ENCODE data around the gene DCST1.

DNA sequence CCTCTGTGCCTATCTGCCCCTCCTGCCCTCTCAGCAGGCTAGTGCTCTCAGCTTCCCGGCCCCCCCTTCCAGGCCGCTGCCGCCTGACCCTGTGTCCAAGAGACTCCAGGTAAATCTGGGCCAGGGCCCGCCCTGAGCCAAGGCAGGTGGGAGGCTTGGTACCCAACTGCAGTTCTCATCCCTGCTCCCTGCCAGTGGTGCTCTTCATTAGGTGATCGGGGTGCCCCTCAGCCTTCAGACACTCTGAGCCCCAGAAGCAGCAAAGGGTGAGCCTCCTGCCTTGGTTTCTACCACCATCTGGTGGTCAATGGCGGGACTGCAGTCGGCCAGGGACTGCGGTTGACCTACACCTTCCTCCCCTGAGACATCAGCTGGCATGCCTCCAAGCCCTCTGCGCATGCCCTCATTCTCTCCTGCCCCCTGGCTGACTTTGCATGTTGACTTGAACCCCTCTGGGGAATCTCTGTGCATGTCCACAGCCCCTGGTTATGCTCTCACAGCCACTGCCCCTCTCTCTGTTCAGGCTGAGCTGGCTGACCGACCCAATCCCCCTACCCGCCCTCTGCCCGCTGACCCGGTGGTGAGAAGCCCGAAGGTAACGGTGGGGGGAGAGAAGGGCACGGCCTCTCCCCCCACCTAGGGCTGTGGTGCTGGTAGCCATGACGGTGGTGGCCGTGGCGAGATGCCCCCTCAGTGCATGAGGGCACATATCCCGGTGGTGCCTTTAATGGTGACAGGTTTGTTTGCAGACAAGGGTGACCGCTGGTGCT lies 27.9 kb downstream of the DCST1 start:
- TF ChIP-seq RARB (CRISPR knock-in tag; IDR thresholded peaks at IDR 0.05) (no peak), ZC3H10 (CRISPR knock-in tag; IDR thresholded peaks at IDR 0.05) (no peak), ESRRG (CRISPR knock-in tag; IDR thresholded peaks at IDR 0.05) (no peak), ZFP30 (CRISPR knock-in tag; IDR thresholded peaks at IDR 0.05) (no peak), ARNTL (CRISPR knock-in tag; IDR thresholded peaks at IDR 0.05; ENCODE audit: borderline replicate concordance, low read depth) (no peak), CSDC2 (CRISPR knock-in tag; IDR thresholded peaks at IDR 0.05) (no peak), TOX (CRISPR knock-in tag; IDR thresholded peaks at IDR 0.05; ENCODE audit: borderline replicate concordance) (no peak), GLIS3 (CRISPR knock-in tag; IDR thresholded peaks at IDR 0.05) (no peak), SNAI2 (CRISPR knock-in tag; IDR thresholded peaks at IDR 0.05) (no peak), ZFP3 (CRISPR knock-in tag; IDR thresholded peaks at IDR 0.05) (no peak)
- TF ChIP-seq, protein P1, sequence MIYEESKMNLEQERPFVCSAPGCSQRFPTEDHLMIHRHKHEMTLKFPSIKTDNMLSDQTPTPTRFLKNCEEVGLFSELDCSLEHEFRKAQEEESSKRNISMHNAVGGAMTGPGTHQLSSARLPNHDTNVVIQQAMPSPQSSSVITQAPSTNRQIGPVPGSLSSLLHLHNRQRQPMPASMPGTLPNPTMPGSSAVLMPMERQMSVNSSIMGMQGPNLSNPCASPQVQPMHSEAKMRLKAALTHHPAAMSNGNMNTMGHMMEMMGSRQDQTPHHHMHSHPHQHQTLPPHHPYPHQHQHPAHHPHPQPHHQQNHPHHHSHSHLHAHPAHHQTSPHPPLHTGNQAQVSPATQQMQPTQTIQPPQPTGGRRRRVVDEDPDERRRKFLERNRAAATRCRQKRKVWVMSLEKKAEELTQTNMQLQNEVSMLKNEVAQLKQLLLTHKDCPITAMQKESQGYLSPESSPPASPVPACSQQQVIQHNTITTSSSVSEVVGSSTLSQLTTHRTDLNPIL (CRISPR knock-in tag; IDR thresholded peaks at IDR 0.05; ENCODE audit: low read depth): no peak
- TF ChIP-seq, protein P2, sequence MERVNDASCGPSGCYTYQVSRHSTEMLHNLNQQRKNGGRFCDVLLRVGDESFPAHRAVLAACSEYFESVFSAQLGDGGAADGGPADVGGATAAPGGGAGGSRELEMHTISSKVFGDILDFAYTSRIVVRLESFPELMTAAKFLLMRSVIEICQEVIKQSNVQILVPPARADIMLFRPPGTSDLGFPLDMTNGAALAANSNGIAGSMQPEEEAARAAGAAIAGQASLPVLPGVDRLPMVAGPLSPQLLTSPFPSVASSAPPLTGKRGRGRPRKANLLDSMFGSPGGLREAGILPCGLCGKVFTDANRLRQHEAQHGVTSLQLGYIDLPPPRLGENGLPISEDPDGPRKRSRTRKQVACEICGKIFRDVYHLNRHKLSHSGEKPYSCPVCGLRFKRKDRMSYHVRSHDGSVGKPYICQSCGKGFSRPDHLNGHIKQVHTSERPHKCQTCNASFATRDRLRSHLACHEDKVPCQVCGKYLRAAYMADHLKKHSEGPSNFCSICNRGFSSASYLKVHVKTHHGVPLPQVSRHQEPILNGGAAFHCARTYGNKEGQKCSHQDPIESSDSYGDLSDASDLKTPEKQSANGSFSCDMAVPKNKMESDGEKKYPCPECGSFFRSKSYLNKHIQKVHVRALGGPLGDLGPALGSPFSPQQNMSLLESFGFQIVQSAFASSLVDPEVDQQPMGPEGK (CRISPR knock-in tag; IDR thresholded peaks at IDR 0.05; ENCODE audit: borderline replicate concordance): no peak
- TF ChIP-seq, protein P3, sequence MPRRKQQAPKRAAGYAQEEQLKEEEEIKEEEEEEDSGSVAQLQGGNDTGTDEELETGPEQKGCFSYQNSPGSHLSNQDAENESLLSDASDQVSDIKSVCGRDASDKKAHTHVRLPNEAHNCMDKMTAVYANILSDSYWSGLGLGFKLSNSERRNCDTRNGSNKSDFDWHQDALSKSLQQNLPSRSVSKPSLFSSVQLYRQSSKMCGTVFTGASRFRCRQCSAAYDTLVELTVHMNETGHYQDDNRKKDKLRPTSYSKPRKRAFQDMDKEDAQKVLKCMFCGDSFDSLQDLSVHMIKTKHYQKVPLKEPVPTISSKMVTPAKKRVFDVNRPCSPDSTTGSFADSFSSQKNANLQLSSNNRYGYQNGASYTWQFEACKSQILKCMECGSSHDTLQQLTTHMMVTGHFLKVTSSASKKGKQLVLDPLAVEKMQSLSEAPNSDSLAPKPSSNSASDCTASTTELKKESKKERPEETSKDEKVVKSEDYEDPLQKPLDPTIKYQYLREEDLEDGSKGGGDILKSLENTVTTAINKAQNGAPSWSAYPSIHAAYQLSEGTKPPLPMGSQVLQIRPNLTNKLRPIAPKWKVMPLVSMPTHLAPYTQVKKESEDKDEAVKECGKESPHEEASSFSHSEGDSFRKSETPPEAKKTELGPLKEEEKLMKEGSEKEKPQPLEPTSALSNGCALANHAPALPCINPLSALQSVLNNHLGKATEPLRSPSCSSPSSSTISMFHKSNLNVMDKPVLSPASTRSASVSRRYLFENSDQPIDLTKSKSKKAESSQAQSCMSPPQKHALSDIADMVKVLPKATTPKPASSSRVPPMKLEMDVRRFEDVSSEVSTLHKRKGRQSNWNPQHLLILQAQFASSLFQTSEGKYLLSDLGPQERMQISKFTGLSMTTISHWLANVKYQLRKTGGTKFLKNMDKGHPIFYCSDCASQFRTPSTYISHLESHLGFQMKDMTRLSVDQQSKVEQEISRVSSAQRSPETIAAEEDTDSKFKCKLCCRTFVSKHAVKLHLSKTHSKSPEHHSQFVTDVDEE (CRISPR knock-in tag; IDR thresholded peaks at IDR 0.05): no peak

All from SK-N-SH treated with all-trans-retinoic acid at 6 μM for 48 hours (cell line).